Keratinocyte (primary cell): ENCODE results near the gene PTTG1IP2. TPM values are rescaled to one million over a fixed set of nuclear protein-coding genes. Genes with fewer than 3 reads are reported as not detected.
A peak's percentile ranks its signal among the peaks of the same experiment; 100 is the strongest.

ENCODE experiments used
- DNase-seq: peaks from one replicate; pipeline ENCODE4 v3.0.0-alpha.2; 2011; ENCODE audit warnings: low read depth, missing footprints, low spot score
- FAIRE-seq: peaks from 2 replicates; lab custom pipeline; 2011; peaks lifted over from hg19 to GRCh38; lab: Jason Lieb, UNC
- H2AFZ ChIP-seq: 2 replicates; pipeline ENCODE4 v1.6.0; 2012; ENCODE audit warnings: low read length, control low read depth, inconsistent platforms; ENCODE audit not compliant: control insufficient read depth
- H3K27ac ChIP-seq: 2 replicates; pipeline ENCODE4 v1.5.1; 2011; ENCODE audit warnings: low read length; ENCODE audit not compliant: control insufficient read depth, insufficient read depth
- H3K27me3 ChIP-seq: 3 replicates; pipeline ENCODE4 v1.6.0; 2011; ENCODE audit warnings: low read length; ENCODE audit not compliant: control insufficient read depth, insufficient read depth; ENCODE audit errors: extremely low read depth
- H3K36me3 ChIP-seq, 2 experiments: 2 replicates in 1 of 2; 3 replicates in 1 of 2; pipeline ENCODE4 v1.5.1; 2011; ENCODE audit warnings: low read length in 2 of 2, mild to moderate bottlenecking in 1 of 2; ENCODE audit not compliant: control insufficient read depth in 2 of 2, insufficient read depth in 2 of 2; ENCODE audit errors: extremely low read depth in 1 of 2
- H3K4me1 ChIP-seq: 3 replicates; pipeline ENCODE4 v1.5.1; 2011; ENCODE audit warnings: low read length; ENCODE audit not compliant: control insufficient read depth, insufficient read depth; ENCODE audit errors: extremely low read depth
- H3K4me2 ChIP-seq: 3 replicates; pipeline ENCODE4 v1.6.0; 2011; ENCODE audit warnings: low read depth, low read length; ENCODE audit not compliant: control insufficient read depth, insufficient read depth; ENCODE audit errors: extremely low read depth
- H3K4me3 ChIP-seq, 3 experiments: fragments of 200-600 bp in 1 of 3; sonication (generic) in 1 of 3; 2 replicates in 2 of 3; 3 replicates in 1 of 3; pipeline ENCODE4 v1.5.1; 2011 to 2016; ENCODE audit warnings: low read length in 3 of 3, mild to moderate bottlenecking in 3 of 3, control low read depth in 2 of 3, inconsistent platforms in 1 of 3, low read depth in 1 of 3, mixed read lengths in 1 of 3, mixed run types in 1 of 3, moderate library complexity in 1 of 3; ENCODE audit not compliant: control insufficient read depth in 2 of 3, insufficient read depth in 2 of 3; ENCODE audit errors: extremely low read depth in 1 of 3
- H3K79me2 ChIP-seq: 2 replicates; pipeline ENCODE4 v1.6.0; 2012; ENCODE audit warnings: low read length; ENCODE audit not compliant: control insufficient read depth, insufficient read depth
- H3K9ac ChIP-seq: 3 replicates; pipeline ENCODE4 v1.6.0; 2011; ENCODE audit warnings: low read length; ENCODE audit not compliant: control insufficient read depth, insufficient read depth; ENCODE audit errors: extremely low read depth
- H3K9me1 ChIP-seq: 3 replicates; pipeline ENCODE4 v1.6.0; 2011; ENCODE audit warnings: low read length; ENCODE audit not compliant: control insufficient read depth, insufficient read depth; ENCODE audit errors: extremely low read depth
- H3K9me3 ChIP-seq: 2 replicates; pipeline ENCODE4 v1.5.1; 2012; ENCODE audit warnings: low read depth, low read length; ENCODE audit not compliant: control insufficient read depth
- H4K20me1 ChIP-seq: 3 replicates; pipeline ENCODE4 v1.6.0; 2011; ENCODE audit warnings: low read length; ENCODE audit not compliant: control insufficient read depth, insufficient read depth; ENCODE audit errors: extremely low read depth
- CTCF ChIP-seq, 3 experiments: IDR thresholded peaks in 1 of 3; conservative IDR thresholded peaks in 1 of 3; optimal IDR thresholded peaks in 1 of 3; 2 replicates in 2 of 3; 3 replicates in 1 of 3; pipeline versions ENCODE3 to v1.5.1; 2011; ENCODE audit warnings: low read length in 3 of 3, mild to moderate bottlenecking in 3 of 3, moderate library complexity in 2 of 3, control low read depth in 1 of 3, inconsistent platforms in 1 of 3; ENCODE audit not compliant: insufficient read depth in 2 of 3; ENCODE audit errors: extremely low read depth in 1 of 3
- EZH2 ChIP-seq: IDR thresholded peaks from one replicate; pipeline ENCODE4 v1.6.1; 2012; ENCODE audit warnings: inconsistent platforms, mild to moderate bottlenecking, low read length, moderate library complexity
- dilution Hi-C: fragments of 300-500 bp; cut with MboI; formaldehyde crosslinking; loops from one replicate; pipeline ENCODE4 v1.7.0; 2020; ENCODE audit warnings: low sequenced_read_pairs; ENCODE audit not compliant: extremely low pct_ligation_motif_present
- polyA plus RNA-seq, 5 experiments: library from polyadenylated mRNA; depleted of rRNA in 3 of 5; stranded (reverse) in 3 of 5; stranded (forward) in 1 of 5; unstranded in 1 of 5; fragments of >200 nt; gene quantifications; 1 replicate in 1 of 5; 2 replicates in 3 of 5; 3 replicates in 1 of 5; pipeline versions ENCODE4 v1.2.1 to v1.2.3, GENCODE V29; 2011 to 2012; ENCODE audit warnings: missing spikeins in 2 of 5, low read depth in 1 of 5, low replicate concordance in 1 of 5

The PTTG1IP2 gene
- polyA plus RNA-seq, 1 donor (not counting 4 experiments of a cell fraction or from before 2014, with no cell fraction given): not detected

GRCh38 chr7:90472805-90473540, 3.5 kb downstream of the PTTG1IP2 start:
- DNase-seq (no peak), FAIRE-seq (no peak)
- Histone ChIP-seq H2AFZ (no peak overlapping the region), H3K4me2 (no peak overlapping the region), H3K9me1 (no peaks in the 10 kb centered on the region), H3K4me3 (no peak overlapping the region), H3K9ac (no peak overlapping the region), H3K4me1 (peaks cover 22% of the 10 kb centered on the region), H3K79me2 (no peaks in the 10 kb centered on the region), H3K36me3 (no peaks in the 10 kb centered on the region), H3K27ac (no peak overlapping the region), H4K20me1 (no peaks in the 10 kb centered on the region), H3K27me3 (no peaks in the 10 kb centered on the region), H3K9me3 (no peaks in the 10 kb centered on the region)
- no peak for TF ChIP-seq EZH2
- no peak for TF ChIP-seq CTCF (optimal IDR thresholded peaks at IDR 0.05 in 1 of 3, IDR thresholded peaks at IDR 0.05 in 1 of 3, conservative IDR thresholded peaks at IDR 0.05 in 1 of 3; ENCODE audit: extremely low read depth in 1 of 3, insufficient read depth in 2 of 3, low read length in 3 of 3)
- dilution Hi-C loops: no loop called here

- TF ChIP-seq EZH2: no peak
- no peak for TF ChIP-seq CTCF (optimal IDR thresholded peaks at IDR 0.05 in 1 of 3, IDR thresholded peaks at IDR 0.05 in 1 of 3, conservative IDR thresholded peaks at IDR 0.05 in 1 of 3; ENCODE audit: extremely low read depth in 1 of 3, insufficient read depth in 2 of 3, low read length in 3 of 3)
- Histone ChIP-seq H2AFZ (no peak overlapping the region), H3K4me3 (no peak overlapping the region), H3K4me2 (peak overlapping the region; percentile 51), H3K9me3 (no peaks in the 10 kb centered on the region), H4K20me1 (no peaks in the 10 kb centered on the region), H3K36me3 (no peaks in the 10 kb centered on the region), H3K9me1 (no peaks in the 10 kb centered on the region), H3K9ac (no peak overlapping the region), H3K4me1 (peaks cover 22% of the 10 kb centered on the region), H3K79me2 (no peaks in the 10 kb centered on the region), H3K27ac (no peak overlapping the region), H3K27me3 (no peaks in the 10 kb centered on the region)
- DNase-seq (no peak), FAIRE-seq (peak; percentile 52)
- dilution Hi-C loops: no loop called here
Measured at GRCh38 chr7:90473814-90474213, 4.4 kb downstream of the PTTG1IP2 start.
